ENCODE measurements around the gene ZNF532.

The ZNF532 gene

GRCh38 chr18:58870130-58870529, 5.5 kb downstream of the ZNF532 start:
- no peak for DNase-seq

GRCh38 chr18:58870621-58871020, 5.9 kb downstream of the ZNF532 start:
- no peak for DNase-seq

- DNase-seq = no peak
These were observed 7.1 kb downstream of the ZNF532 start for GRCh38 chr18:58871514-58872420.

GRCh38 chr18:58878640-58879039, 14.0 kb downstream of the ZNF532 start:
- DNase-seq = no peak

GRCh38 chr18:58881477-58881876, 16.8 kb downstream of the ZNF532 start:
- no peak for DNase-seq

GRCh38 chr18:58882044-58882443, 17.4 kb downstream of the ZNF532 start:
- no peak for DNase-seq

- DNase-seq = no peak
These were observed 18.0 kb downstream of the ZNF532 start for GRCh38 chr18:58882686-58883085.

- no peak for DNase-seq
These were observed 20.0 kb downstream of the ZNF532 start for GRCh38 chr18:58884680-58885079.

- DNase-seq = no peak
These were observed 21.8 kb downstream of the ZNF532 start for GRCh38 chr18:58886431-58886830.

GRCh38 chr18:58886864-58887612, 22.4 kb downstream of the ZNF532 start:
- no peak for DNase-seq

- no peak for DNase-seq
These were observed 22.9 kb downstream of the ZNF532 start for GRCh38 chr18:58887613-58887963.

- DNase-seq = no peak
These were observed 27.1 kb downstream of the ZNF532 start for GRCh38 chr18:58891776-58892175.

- DNase-seq = no peak
These were observed 27.8 kb downstream of the ZNF532 start for GRCh38 chr18:58892488-58892887.

GRCh38 chr18:58893388-58894099, 28.9 kb downstream of the ZNF532 start:
- DNase-seq = no peak

- no peak for DNase-seq
These were observed 30.3 kb downstream of the ZNF532 start for GRCh38 chr18:58894930-58895329.

GRCh38 chr18:58895385-58895784, 30.7 kb downstream of the ZNF532 start:
- DNase-seq = no peak

GRCh38 chr18:58896268-58896667, 31.6 kb downstream of the ZNF532 start:
- no peak for DNase-seq

GRCh38 chr18:58896734-58897508, 32.2 kb downstream of the ZNF532 start:
- DNase-seq = no peak

- DNase-seq = no peak
These were observed 33.5 kb downstream of the ZNF532 start for GRCh38 chr18:58898010-58898799.

- no peak for DNase-seq
These were observed 35.5 kb downstream of the ZNF532 start for GRCh38 chr18:58900015-58900649.

- DNase-seq = no peak
These were observed 36.5 kb downstream of the ZNF532 start for GRCh38 chr18:58901143-58901542.

Measured in DMS79 treated with DMSO at 0.1 percent for 48 hours (cell line).